Fibroblast of villous mesenchyme (primary cell): Measurements from ENCODE around the gene GPR137B. TPM values are rescaled to one million over a fixed set of nuclear protein-coding genes. Genes with fewer than 3 reads are reported as not detected.
"Not testable (repeated sequence)": the region's sequence is repeated elsewhere in the genome, so short reads cannot be mapped to it uniquely, and the experiment has no call there.

Source experiments
- DNase-seq: peaks from one replicate; pipeline ENCODE4 v3.0.0-alpha.2; 2010; ENCODE audit warnings: low read depth
- H3K4me3 ChIP-seq: 2 replicates; pipeline ENCODE4 v1.5.1; 2011; ENCODE audit warnings: low read depth, mild to moderate bottlenecking, low read length
- CTCF ChIP-seq: IDR thresholded peaks from 2 replicates; pipeline ENCODE4 v1.5.1; 2012; ENCODE audit warnings: low read depth, mild to moderate bottlenecking, low read length; ENCODE audit not compliant: insufficient read depth
- total RNA-seq: library from RNA; depleted of rRNA; stranded (reverse); fragments of >200 nt; gene quantifications from 2 replicates; pipeline ENCODE4 v1.2.3, GENCODE V29; 2012

GPR137B gene
- 11.6 and 13.0 TPM in 2 replicates for total RNA-seq

- TF ChIP-seq CTCF = no peak
- DNase-seq = peak; percentile 55
- H3K4me3 ChIP-seq = peak within 1 kb of the TSS; percentile 75
These were observed at the start of gene GPR137B for GRCh38 chr1:236142253-236143103. Gene GPR137B, plus strand, starts transcription at chr1:236142539. Its CDS starts 84 bp downstream, at chr1:236142623.

- no peak overlapping the region for H3K4me3 ChIP-seq
- no peak for TF ChIP-seq CTCF
These were observed 49.4 kb upstream of the GPR137B start for GRCh38 chr1:236092899-236093298.

GRCh38 chr1:236095705-236096520 is 46.4 kb upstream of the GPR137B start:
- peak; percentile 91 for DNase-seq
- H3K4me3 ChIP-seq = no peak overlapping the region
- no peak for TF ChIP-seq CTCF

More at GRCh38 chr1:236092899-236093298, 49.4 kb upstream of the GPR137B start:
- no peak for DNase-seq

- not testable (repeated sequence) for H3K4me3 ChIP-seq
- DNase-seq = peak; percentile 93
These were observed 45.5 kb upstream of the GPR137B start for GRCh38 chr1:236096660-236097482.

GRCh38 chr1:236098267-236098666 is 44.1 kb upstream of the GPR137B start:
- no peak for DNase-seq
- H3K4me3 ChIP-seq = no peak overlapping the region
- TF ChIP-seq CTCF = no peak

- TF ChIP-seq CTCF = no peak
- peak; percentile 26 for DNase-seq
- no peak overlapping the region for H3K4me3 ChIP-seq
These were observed 42.9 kb upstream of the GPR137B start for GRCh38 chr1:236099355-236099974.
